ENCODE data around the gene ARHGAP18.

The ARHGAP18 gene

GRCh38 chr6:129596522-129596921 lies 113.5 kb downstream of the ARHGAP18 start:
- no peak overlapping the region for H3K9ac ChIP-seq
- peaks cover 0 to 12% (median 0%) of the 10 kb centered on the region in 10 experiments; a peak in 7 of 20 replicates for H3K4me1 ChIP-seq
- no peak overlapping the region for H3K4me3 ChIP-seq
- H3K27ac ChIP-seq: no peak overlapping the region
- H4K20me1 ChIP-seq: peaks cover 0 to 6% (median 0%) of the 10 kb centered on the region in 11 experiments; a peak in 2 of 22 replicates
- no peaks in the 10 kb centered on the region for H3K9me3 ChIP-seq (replicated peaks in 1 of 11)
- TF ChIP-seq Cebpa-rat (IDR thresholded peaks at IDR 0.05): no peak
- peaks cover 0 to 93% (median 0%) of the 10 kb centered on the region in 11 experiments; a peak in 7 of 22 replicates for H3K36me3 ChIP-seq
- H3K4me2 ChIP-seq: no peak overlapping the region
- no peaks in the 10 kb centered on the region for H3K27me3 ChIP-seq

DNA sequence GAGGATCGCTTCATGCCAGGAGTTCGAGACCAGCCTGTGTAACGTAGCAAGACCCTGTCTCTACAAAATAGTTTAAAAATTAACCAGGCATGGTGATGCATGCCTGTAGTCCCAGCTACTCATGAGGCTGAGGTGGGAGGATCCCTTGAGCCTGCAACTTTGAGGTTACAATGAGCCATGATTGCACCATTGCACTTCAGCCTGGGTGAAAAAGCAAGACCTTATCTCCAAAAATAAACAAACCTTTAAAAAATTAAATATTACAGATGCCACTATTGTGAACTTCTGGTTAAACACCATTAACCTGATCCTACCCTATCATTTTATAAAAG lies 116.8 kb downstream of the ARHGAP18 start:
- peaks cover 0 to 10% (median 0%) of the 10 kb centered on the region in 11 experiments; a peak in 2 of 22 replicates for H4K20me1 ChIP-seq
- no peak for TF ChIP-seq Cebpa-rat (IDR thresholded peaks at IDR 0.05)
- no peaks in the 10 kb centered on the region for H3K27me3 ChIP-seq
- no peak overlapping the region for H3K4me3 ChIP-seq
- H3K9me3 ChIP-seq (replicated peaks in 1 of 11): 0 out of 22 replicates have a peak, but pooled peaks cover 0 to 8% (median 0%) of the 10 kb centered on the region in 11 experiments
- no peak overlapping the region for H3K27ac ChIP-seq
- H3K36me3 ChIP-seq: peaks cover 0 to 98% (median 0%) of the 10 kb centered on the region in 11 experiments; a peak in 8 of 22 replicates
- H3K4me1 ChIP-seq: peaks cover 0 to 4% (median 0%) of the 10 kb centered on the region in 10 experiments; a peak in 1 of 20 replicates
- H3K4me2 ChIP-seq: no peak overlapping the region
- H3K9ac ChIP-seq: no peak overlapping the region

DNA sequence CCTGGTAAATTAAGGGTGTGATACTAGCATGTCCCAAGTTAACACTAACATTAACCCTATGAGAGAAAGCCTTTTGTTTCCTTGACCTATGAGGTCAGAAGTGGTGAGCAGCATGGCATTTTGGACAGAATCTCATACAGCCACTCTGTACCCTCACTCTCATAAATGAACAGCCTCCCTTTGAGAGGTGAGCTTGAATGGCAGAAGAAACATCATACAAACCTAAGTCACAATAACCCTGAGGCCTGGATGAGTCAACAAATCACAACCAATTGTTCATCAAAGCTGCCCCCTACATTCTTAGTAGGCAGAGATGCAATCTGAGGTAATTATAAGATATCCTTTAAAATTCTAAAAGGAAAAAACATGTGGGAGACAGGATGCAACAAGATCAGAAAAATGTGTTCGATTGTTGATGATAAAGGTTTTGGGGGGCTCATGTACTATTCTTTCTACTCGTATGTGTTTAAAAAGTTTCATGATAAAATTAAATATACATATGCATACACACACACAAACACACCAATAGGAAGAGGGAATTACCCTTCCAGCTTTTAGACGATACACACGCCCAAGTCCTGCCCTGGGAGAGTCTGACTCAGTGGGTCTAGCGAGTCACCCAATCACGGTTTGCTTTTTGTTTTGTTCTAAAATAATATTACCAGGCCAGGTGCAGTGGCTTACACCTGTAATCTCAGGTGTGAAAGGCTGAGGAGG lies 117.3 kb downstream of the ARHGAP18 start:
- Histone ChIP-seq H3K27ac (no peak overlapping the region), H3K4me3 (no peak overlapping the region), H3K36me3 (peaks cover 0 to 100% (median 0%) of the 10 kb centered on the region in 11 experiments; a peak in 8 of 22 replicates), H3K4me1 (peaks cover 0 to 4% (median 0%) of the 10 kb centered on the region in 10 experiments; a peak in 1 of 20 replicates), H3K4me2 (no peak overlapping the region), H3K9ac (no peak overlapping the region), H3K27me3 (no peaks in the 10 kb centered on the region), H3K9me3 (replicated peaks in 1 of 11) (0 out of 22 replicates have a peak, but pooled peaks cover 0 to 13% (median 0%) of the 10 kb centered on the region in 11 experiments), H4K20me1 (peaks cover 0 to 10% (median 0%) of the 10 kb centered on the region in 11 experiments; a peak in 2 of 22 replicates)
- TF ChIP-seq Cebpa-rat (IDR thresholded peaks at IDR 0.05): no peak

DNA sequence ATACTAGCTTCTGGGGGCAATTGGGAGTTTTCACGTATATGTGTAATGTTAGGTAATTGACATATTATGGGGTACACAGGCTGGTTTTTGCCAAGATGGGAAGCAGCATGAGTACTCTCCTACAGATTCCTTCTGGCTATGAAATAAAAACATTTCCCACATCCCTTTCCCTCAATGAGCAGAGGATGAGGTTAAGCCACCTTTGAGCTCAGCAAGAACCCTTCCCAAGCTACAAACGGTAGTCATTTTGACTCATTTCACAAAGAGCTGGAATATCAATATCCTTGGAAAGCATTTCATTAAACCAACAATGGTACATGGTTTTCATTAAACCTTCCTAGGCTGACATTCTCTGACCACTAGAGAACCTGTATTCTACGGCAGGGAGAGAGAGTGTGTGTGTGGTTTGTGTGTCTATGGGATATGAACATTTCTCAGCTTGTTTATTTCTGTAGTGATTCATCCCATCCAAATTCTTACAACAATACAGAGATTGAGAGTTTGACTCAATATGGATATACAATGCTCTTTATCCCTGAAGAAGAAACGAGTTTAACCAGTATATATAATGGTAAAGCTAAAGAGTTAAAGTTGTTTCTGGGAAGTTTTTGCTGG lies 119.5 kb downstream of the ARHGAP18 start:
- Histone ChIP-seq H3K27me3 (no peaks in the 10 kb centered on the region), H3K4me1 (no peaks in the 10 kb centered on the region), H3K9ac (no peak overlapping the region), H3K36me3 (peaks cover 0 to 100% (median 0%) of the 10 kb centered on the region in 11 experiments; a peak in 8 of 22 replicates), H3K9me3 (replicated peaks in 1 of 11) (0 out of 22 replicates have a peak, but pooled peaks cover 0 to 13% (median 0%) of the 10 kb centered on the region in 11 experiments), H3K4me3 (no peak overlapping the region), H3K4me2 (no peak overlapping the region), H4K20me1 (peaks cover 0 to 12% (median 0%) of the 10 kb centered on the region in 11 experiments; a peak in 3 of 22 replicates), H3K27ac (no peak overlapping the region)
- TF ChIP-seq Cebpa-rat (IDR thresholded peaks at IDR 0.05): no peak

DNA sequence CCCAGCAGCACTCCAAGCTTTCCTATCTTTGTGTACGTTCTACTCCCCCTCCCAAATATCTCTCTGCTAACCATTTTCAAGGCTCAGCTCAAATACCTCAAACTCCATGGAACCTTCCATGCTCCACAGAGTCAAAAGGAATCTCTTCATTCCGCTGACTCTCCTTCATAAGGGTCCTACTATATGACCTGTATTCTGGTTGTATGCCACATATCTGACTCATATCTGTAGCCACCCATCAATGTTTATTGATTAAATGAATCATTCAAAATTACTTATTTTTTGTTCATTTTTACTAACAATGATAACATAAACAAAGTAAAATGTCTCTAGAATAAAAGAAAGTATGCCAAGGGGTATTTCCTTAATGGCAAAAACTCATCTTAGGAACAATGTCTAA lies 123.2 kb downstream of the ARHGAP18 start:
- Histone ChIP-seq H3K4me3 (no peak overlapping the region), H3K9ac (no peak overlapping the region), H3K9me3 (replicated peaks in 1 of 11) (0 out of 22 replicates have a peak, but pooled peaks cover 0 to 13% (median 0%) of the 10 kb centered on the region in 11 experiments), H3K4me1 (no peaks in the 10 kb centered on the region), H3K27me3 (no peaks in the 10 kb centered on the region), H3K4me2 (no peak overlapping the region), H3K36me3 (peaks cover 0 to 100% (median 0%) of the 10 kb centered on the region in 11 experiments; a peak in 7 of 22 replicates), H3K27ac (no peak overlapping the region), H4K20me1 (peaks cover 0 to 43% (median 0%) of the 10 kb centered on the region in 11 experiments; a peak in 4 of 22 replicates)
- no peak for TF ChIP-seq Cebpa-rat (IDR thresholded peaks at IDR 0.05)

DNA sequence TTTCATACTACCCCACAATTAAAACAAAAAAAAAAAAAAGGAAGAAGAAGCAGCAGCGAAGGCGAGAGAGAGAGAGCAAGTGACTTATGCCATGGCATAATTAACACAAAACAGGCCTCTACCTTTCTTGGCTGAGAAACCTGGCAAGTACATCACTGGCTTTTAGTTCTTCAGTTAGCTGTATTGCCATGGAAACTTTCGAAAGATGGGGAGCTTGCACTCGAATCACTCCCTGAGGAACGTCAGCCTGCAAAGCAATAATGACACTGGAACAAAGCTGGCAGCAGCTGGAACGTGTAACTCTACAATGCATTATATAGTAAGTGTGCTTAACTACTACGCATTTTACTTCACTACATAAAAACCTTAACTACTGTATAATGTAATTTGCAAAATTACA lies 126.1 kb downstream of the ARHGAP18 start:
- Histone ChIP-seq H4K20me1 (peaks cover 0 to 58% (median 0%) of the 10 kb centered on the region in 11 experiments; a peak in 4 of 22 replicates), H3K4me2 (no peak overlapping the region), H3K4me1 (no peaks in the 10 kb centered on the region), H3K27ac (no peak overlapping the region), H3K36me3 (peaks cover 0 to 98% (median 0%) of the 10 kb centered on the region in 11 experiments; a peak in 7 of 22 replicates), H3K9ac (no peak overlapping the region), H3K27me3 (no peaks in the 10 kb centered on the region), H3K4me3 (no peak overlapping the region), H3K9me3 (replicated peaks in 1 of 11) (0 out of 22 replicates have a peak, but pooled peaks cover 0 to 11% (median 0%) of the 10 kb centered on the region in 11 experiments)
- TF ChIP-seq Cebpa-rat (IDR thresholded peaks at IDR 0.05): no peak

GRCh38 chr6:129578315-129578714 lies 131.7 kb downstream of the ARHGAP18 start:
- Histone ChIP-seq H3K27me3 (no peaks in the 10 kb centered on the region), H3K27ac (no peak overlapping the region), H4K20me1 (peaks cover 0 to 35% (median 0%) of the 10 kb centered on the region in 11 experiments; a peak in 4 of 22 replicates), H3K4me3 (no peak overlapping the region), H3K36me3 (peaks cover 0 to 91% (median 0%) of the 10 kb centered on the region in 11 experiments; a peak in 7 of 22 replicates), H3K9me3 (replicated peaks in 1 of 11) (0 out of 22 replicates have a peak, but pooled peaks cover 0 to 11% (median 0%) of the 10 kb centered on the region in 11 experiments), H3K9ac (no peak overlapping the region), H3K4me2 (peak overlapping the region in 1 of 11 experiments; percentile 47; a peak in 1 of 22 replicates), H3K4me1 (peaks cover 0 to 11% (median 7%) of the 10 kb centered on the region in 10 experiments; a peak in 15 of 20 replicates)
- TF ChIP-seq Cebpa-rat (IDR thresholded peaks at IDR 0.05): no peak

DNA sequence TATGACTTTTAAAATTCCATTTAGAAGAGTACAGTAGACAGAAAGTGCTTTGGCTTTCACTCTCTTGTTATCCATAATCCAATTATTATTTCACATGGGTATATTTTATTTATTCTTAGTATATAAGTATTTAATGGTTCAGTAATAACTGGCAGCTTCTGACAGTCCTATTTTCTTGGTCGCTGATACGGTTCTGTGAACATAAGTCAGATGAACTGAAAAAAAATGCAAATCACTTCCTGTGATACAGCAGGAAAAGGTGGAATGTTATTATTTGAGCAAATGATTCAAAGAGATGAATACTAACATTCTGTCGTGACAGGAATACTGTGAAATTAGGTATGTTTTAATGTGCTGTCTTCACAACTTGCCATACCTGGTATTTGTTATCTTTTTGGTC lies 132.3 kb downstream of the ARHGAP18 start:
- no peak overlapping the region for H3K9ac ChIP-seq
- H3K27ac ChIP-seq: no peak overlapping the region
- H4K20me1 ChIP-seq: peaks cover 0 to 32% (median 0%) of the 10 kb centered on the region in 11 experiments; a peak in 4 of 22 replicates
- no peaks in the 10 kb centered on the region for H3K27me3 ChIP-seq
- H3K4me1 ChIP-seq: peaks cover 0 to 11% (median 7%) of the 10 kb centered on the region in 10 experiments; a peak in 15 of 20 replicates
- H3K9me3 ChIP-seq (replicated peaks in 1 of 11): 0 out of 22 replicates have a peak, but pooled peaks cover 0 to 11% (median 0%) of the 10 kb centered on the region in 11 experiments
- H3K4me2 ChIP-seq: peak overlapping the region in 7 of 11 experiments; percentile 10 to 47 (median 39); a peak in 8 of 22 replicates
- H3K4me3 ChIP-seq: no peak overlapping the region
- peaks cover 0 to 87% (median 0%) of the 10 kb centered on the region in 11 experiments; a peak in 7 of 22 replicates for H3K36me3 ChIP-seq
- no peak for TF ChIP-seq Cebpa-rat (IDR thresholded peaks at IDR 0.05)

Data from BLaER1 treated with 17β-estradiol and CSF1 and Interleukin-3, amounts not matched to agents 10 nM and 100 nM (cell line).